Measurements from ENCODE around the gene PCDHGB1.

DNA sequence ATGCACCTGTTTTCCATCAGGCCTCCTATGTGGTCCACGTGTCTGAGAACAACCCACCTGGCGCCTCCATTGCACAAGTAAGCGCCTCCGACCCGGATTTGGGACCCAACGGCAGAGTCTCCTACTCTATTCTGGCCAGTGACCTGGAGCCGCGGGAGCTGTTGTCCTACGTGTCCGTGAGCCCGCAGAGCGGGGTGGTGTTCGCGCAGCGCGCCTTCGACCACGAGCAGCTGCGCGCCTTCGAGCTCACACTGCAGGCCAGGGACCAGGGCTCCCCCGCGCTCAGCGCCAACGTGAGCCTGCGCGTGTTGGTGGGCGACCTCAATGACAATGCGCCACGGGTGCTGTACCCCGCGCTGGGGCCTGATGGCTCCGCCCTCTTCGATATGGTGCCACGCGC is 1.7 kb downstream of the PCDHGB1 start:
- no peak for TF ChIP-seq EZH2 (IDR thresholded peaks at IDR 0.05; ENCODE audit: borderline replicate concordance, low read length)
- TF ChIP-seq, protein P1, sequence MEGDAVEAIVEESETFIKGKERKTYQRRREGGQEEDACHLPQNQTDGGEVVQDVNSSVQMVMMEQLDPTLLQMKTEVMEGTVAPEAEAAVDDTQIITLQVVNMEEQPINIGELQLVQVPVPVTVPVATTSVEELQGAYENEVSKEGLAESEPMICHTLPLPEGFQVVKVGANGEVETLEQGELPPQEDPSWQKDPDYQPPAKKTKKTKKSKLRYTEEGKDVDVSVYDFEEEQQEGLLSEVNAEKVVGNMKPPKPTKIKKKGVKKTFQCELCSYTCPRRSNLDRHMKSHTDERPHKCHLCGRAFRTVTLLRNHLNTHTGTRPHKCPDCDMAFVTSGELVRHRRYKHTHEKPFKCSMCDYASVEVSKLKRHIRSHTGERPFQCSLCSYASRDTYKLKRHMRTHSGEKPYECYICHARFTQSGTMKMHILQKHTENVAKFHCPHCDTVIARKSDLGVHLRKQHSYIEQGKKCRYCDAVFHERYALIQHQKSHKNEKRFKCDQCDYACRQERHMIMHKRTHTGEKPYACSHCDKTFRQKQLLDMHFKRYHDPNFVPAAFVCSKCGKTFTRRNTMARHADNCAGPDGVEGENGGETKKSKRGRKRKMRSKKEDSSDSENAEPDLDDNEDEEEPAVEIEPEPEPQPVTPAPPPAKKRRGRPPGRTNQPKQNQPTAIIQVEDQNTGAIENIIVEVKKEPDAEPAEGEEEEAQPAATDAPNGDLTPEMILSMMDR (IDR thresholded peaks at IDR 0.05; ENCODE audit: low read length), result no peak

Measured in OCI-LY1 (cell line).